ENCODE results near the gene C2CD4D. TPM values are rescaled to one million over a fixed set of nuclear protein-coding genes. Genes with fewer than 3 reads are reported as not detected.

C2CD4D gene
- total RNA-seq, 1 donor from 2014 or later, result 0.07 TPM

DNA sequence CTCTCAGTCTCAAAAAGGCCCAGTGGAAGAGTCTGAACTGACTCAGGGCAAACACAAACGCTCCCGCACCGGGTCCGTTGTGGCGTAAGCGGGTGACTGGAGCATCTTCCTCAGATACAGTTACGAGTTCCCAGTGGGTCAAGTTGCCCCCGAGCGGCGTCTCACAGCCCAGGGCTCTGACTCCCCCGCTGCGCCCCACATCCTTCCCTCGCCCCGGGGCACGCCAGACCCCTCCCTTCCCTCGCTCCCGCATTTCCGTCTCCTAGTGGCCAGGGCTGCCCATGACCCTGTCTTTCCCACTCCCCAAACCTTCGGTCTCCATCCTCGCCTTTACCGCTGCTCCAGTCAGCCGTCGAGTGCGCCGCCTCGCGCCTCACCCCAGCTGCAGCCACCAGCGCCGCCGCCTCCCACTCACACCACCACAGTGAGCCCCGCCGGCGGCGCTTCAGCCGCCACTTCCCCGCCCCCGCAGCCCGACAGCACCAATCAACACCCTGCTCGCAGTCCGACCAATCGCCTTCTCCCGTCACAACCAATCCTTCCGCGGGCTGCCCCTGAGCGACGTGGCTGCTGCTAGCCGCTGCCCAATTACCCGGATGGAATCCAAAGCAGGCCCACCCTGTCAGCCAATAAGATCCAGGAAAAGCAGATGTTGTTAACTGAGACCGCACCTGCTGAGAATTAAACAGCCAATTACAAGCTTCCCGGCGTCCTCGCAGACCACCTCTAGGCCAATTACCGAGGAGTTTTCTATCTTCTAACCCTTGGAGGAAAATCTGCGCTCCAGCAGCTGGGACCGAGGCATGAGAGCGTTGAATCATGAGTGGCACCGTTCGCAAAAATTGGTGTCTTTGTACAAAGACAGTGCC, 49.3 kb downstream of the C2CD4D start, which contains the start of gene TDRKH:
Gene TDRKH, minus strand, starts transcription at position 430 of the 869 bp plus-strand sequence. CDS start 7,478 bp downstream, outside the sequence.
- DNase-seq (ENCODE audit: low read depth, low spot score), result peak; percentile 99

Other genes with a start within 250 kb of the C2CD4D start
- gene SNX27, start 227.8 kb downstream of the C2CD4D start, total RNA-seq, result 13.9 and 25.2 TPM in 2 replicates
- not detected in 2 replicates for gene CELF3, start 123.0 kb downstream of the C2CD4D start, total RNA-seq
- not detected in 2 replicates for gene RIIAD1, start 118.3 kb downstream of the C2CD4D start, total RNA-seq
- gene MRPL9, start 76.3 kb downstream of the C2CD4D start, total RNA-seq, result 120 and 141 TPM in 2 replicates
- 8.2 and 11.8 TPM in 2 replicates for gene TDRKH, start 49.3 kb downstream of the C2CD4D start, total RNA-seq
- not detected in 2 replicates for gene LINGO4, start 34.4 kb downstream of the C2CD4D start, total RNA-seq
- gene RORC, start 8.0 kb downstream of the C2CD4D start, total RNA-seq, result not detected in 2 replicates
- gene THEM5, start 13.9 kb upstream of the C2CD4D start, total RNA-seq, result not detected in 2 replicates
- 11.4 and 18.0 TPM in 2 replicates for gene THEM4, start 69.7 kb upstream of the C2CD4D start, total RNA-seq
- 144 and 182 TPM in 2 replicates for gene S100A10, start 154.0 kb upstream of the C2CD4D start, total RNA-seq
- 22.9 and 33.5 TPM in 2 replicates for gene S100A11, start 197.2 kb upstream of the C2CD4D start, total RNA-seq
- gene TCHHL1, start 249.2 kb upstream of the C2CD4D start, total RNA-seq, result not detected in 2 replicates